Measurements from ENCODE around the gene CNN2. TPM values are rescaled to one million over a fixed set of nuclear protein-coding genes. Genes with fewer than 3 reads are reported as not detected.

CNN2 gene
- total and polyA plus RNA-seq, 2 of the 4 experiments (the other 2 are of a cell fraction): 272 to 395 TPM

DNA sequence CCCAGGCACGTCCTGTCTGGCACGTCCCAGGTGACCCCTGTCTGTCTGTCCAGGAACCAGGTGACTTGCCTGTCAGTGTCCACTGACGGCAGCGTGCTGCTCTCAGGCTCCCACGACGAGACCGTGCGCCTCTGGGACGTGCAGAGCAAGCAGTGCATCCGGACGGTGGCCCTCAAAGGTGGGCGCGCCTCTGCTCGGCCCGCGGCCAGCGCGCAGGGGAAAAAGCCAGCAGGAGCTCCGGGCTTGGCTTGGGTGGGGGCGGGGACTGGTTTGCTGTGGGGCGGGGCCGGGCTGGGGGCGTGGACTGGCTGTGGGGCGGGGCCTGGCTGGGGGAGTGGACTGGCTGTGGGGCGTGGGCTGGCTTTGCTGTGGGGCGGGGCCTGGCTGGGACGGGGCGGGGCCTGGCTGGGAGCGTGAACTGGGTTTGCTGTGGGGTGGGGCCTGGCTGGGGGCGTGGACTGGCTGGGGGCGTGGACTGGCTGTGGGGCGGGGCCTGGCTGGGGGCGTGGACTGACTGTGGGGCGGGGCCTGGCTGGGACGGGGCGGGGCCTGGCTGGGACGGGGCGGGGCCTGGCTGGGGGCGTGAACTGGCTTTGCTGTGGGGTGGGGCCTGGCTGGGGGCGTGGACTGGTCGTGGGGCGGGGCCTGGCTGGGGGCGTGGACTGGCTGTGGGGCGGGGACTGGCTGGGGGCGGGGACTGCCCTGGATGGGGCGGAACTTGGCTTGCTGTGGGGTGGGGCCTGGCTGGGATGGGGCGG, 35.1 kb upstream of the CNN2 start:
- Histone ChIP-seq H3K56ac (ENCODE audit: extremely low read depth, insufficient read depth, low read length) (no peak overlapping the region), H4K91ac (ENCODE audit: insufficient read depth, low read depth, low read length) (no peak overlapping the region), H2BK5ac (ENCODE audit: low read depth, low read length, poor library complexity, severe bottlenecking) (no peak overlapping the region), H3K4me3 (ENCODE audit: insufficient read depth, low read depth, low read length) (no peak overlapping the region), H3K9me3 (ENCODE audit: control insufficient read depth, insufficient read depth, low read length) (no peaks in the 10 kb centered on the region), H3K79me1 (ENCODE audit: low read depth in 1 of 2, low read length in 2 of 2) (peaks cover 0 to 11% of the 10 kb centered on the region in 2 experiments; a peak in 3 of 4 replicates), H2AK9ac (replicated peaks; ENCODE audit: low read depth, low read length, poor library complexity) (no peak overlapping the region), H4K8ac (ENCODE audit: low read depth in 2 of 2, low read length in 2 of 2) (no peak overlapping the region), H2BK120ac (ENCODE audit: low read depth, low read length) (no peak overlapping the region), H3K27ac (ENCODE audit: insufficient read depth, low read length) (no peak overlapping the region), H2AK5ac (ENCODE audit: low read depth, low read length) (no peak overlapping the region; the same call in 1 of the 2 replicates), H2BK15ac (ENCODE audit: low read depth, low read length) (no peak overlapping the region), H3K27me3 (ENCODE audit: control insufficient read depth, insufficient read depth, low read length) (peaks cover 8% of the 10 kb centered on the region), H2BK20ac (ENCODE audit: low read depth, low read length) (no peak overlapping the region), H3K23ac (ENCODE audit: low read depth, low read length) (no peak overlapping the region), H4K20me1 (ENCODE audit: insufficient read depth, low read length) (no peaks in the 10 kb centered on the region; the same call in 1 of the 2 replicates), H3K9me1 (ENCODE audit: insufficient read depth, low read length) (no peaks in the 10 kb centered on the region), H3K9ac (ENCODE audit: low read depth, low read length) (no peak overlapping the region), H2AFZ (replicated peaks; ENCODE audit: low read length, poor library complexity) (no peak overlapping the region), H3K4me2 (ENCODE audit: low read depth, low read length) (no peak overlapping the region), H3K4me1 (ENCODE audit: control insufficient read depth, insufficient read depth, low read length) (peaks cover 4% of the 10 kb centered on the region), H3K4ac (ENCODE audit: low read depth, low read length) (no peak overlapping the region), H4K5ac (ENCODE audit: low read depth, low read length) (no peak overlapping the region), H3K18ac (ENCODE audit: low read depth, low read length) (no peak overlapping the region), H3K36me3 (ENCODE audit: control insufficient read depth, insufficient read depth, low read length) (peaks cover 52% of the 10 kb centered on the region), H3K14ac (replicated peaks; ENCODE audit: low read depth, low read length) (no peak overlapping the region)
- dilution Hi-C loops (cut with HindIII; ENCODE audit: low sequenced_read_pairs, unreplicated experiment): no loop called here
- no TSS peak for BruUV-seq (replicated peaks)
- intact Hi-C loops (cut with micrococcal nuclease): no loop called here
- CTCF ChIA-PET: no interaction called here
- ATAC-seq (ENCODE audit: low read depth) (peak; percentile 46), DNase-seq (peak; percentile 46)
- TF ChIP-seq BHLHE40 (IDR thresholded peaks at IDR 0.05; ENCODE audit: low read depth, low read length) (no peak), MAFK (IDR thresholded peaks at IDR 0.05; ENCODE audit: low read depth, low read length) (no peak), CHD1 (IDR thresholded peaks at IDR 0.05; ENCODE audit: low read depth, low read length) (no peak), SMC3 (IDR thresholded peaks at IDR 0.05; ENCODE audit: low read depth, low read length) (no peak), RFX5 (IDR thresholded peaks at IDR 0.05; ENCODE audit: low read depth, low read length) (no peak), RCOR1 (IDR thresholded peaks at IDR 0.05; ENCODE audit: insufficient replicate concordance, low read length) (no peak), FOS (IDR thresholded peaks at IDR 0.05; ENCODE audit: low read depth, low read length) (no peak), MAZ (IDR thresholded peaks at IDR 0.05; ENCODE audit: borderline replicate concordance, low read depth, low read length) (no peak), NFE2L2 (IDR thresholded peaks at IDR 0.05; ENCODE audit: low read depth, low read length) (no peak)
- TF ChIP-seq, protein P1, sequence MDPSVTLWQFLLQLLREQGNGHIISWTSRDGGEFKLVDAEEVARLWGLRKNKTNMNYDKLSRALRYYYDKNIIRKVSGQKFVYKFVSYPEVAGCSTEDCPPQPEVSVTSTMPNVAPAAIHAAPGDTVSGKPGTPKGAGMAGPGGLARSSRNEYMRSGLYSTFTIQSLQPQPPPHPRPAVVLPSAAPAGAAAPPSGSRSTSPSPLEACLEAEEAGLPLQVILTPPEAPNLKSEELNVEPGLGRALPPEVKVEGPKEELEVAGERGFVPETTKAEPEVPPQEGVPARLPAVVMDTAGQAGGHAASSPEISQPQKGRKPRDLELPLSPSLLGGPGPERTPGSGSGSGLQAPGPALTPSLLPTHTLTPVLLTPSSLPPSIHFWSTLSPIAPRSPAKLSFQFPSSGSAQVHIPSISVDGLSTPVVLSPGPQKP (IDR thresholded peaks at IDR 0.05; ENCODE audit: borderline replicate concordance, low read depth, low read length): no peak
- TF ChIP-seq, protein P2, sequence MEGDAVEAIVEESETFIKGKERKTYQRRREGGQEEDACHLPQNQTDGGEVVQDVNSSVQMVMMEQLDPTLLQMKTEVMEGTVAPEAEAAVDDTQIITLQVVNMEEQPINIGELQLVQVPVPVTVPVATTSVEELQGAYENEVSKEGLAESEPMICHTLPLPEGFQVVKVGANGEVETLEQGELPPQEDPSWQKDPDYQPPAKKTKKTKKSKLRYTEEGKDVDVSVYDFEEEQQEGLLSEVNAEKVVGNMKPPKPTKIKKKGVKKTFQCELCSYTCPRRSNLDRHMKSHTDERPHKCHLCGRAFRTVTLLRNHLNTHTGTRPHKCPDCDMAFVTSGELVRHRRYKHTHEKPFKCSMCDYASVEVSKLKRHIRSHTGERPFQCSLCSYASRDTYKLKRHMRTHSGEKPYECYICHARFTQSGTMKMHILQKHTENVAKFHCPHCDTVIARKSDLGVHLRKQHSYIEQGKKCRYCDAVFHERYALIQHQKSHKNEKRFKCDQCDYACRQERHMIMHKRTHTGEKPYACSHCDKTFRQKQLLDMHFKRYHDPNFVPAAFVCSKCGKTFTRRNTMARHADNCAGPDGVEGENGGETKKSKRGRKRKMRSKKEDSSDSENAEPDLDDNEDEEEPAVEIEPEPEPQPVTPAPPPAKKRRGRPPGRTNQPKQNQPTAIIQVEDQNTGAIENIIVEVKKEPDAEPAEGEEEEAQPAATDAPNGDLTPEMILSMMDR (conservative IDR thresholded peaks at IDR 0.05; ENCODE audit: low read depth, low read length): no peak
- POLR2A ChIA-PET (ENCODE audit: unreplicated experiment): no interaction called here
- WGBS, 2 experiments (ENCODE audit: extremely low coverage in 2 of 2, insufficient read length in 1 of 2): 94% methylated on average over 14 of the region's 47 CpGs; no CpG with 5 or more reads in 1 of the 2 experiments
- in situ Hi-C loops (cut with MboI; ENCODE audit: low sequenced_read_pairs): no loop called here
